Measurements from ENCODE around the gene ANLN. TPM values are rescaled to one million over a fixed set of nuclear protein-coding genes. Genes with fewer than 3 reads are reported as not detected.

Gene ANLN
- total RNA-seq, 1 experiment from 2014 or later: 537 TPM

DNA sequence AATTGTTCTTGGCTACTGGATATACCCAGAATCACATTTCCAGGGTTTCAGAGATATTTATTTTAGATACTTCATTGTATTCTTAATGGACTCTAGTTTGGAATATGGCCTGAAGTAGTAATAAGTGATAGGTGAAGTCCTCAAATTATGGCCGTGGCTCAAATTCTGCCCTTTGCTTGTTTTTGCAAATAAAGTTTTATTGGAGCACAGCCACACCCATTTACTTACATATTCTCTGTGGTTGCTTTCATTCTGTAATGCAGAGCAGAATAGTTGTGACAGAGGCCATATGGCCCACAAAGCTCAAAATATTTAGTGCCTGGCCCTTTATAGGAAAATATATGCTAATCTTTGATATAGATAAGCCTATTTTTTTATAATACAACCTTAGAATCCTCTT is 19.5 kb downstream of the ANLN start:
- no peak for DNase-seq (ENCODE audit: low read depth)

GRCh38 chr7:36415144-36415543 is 25.5 kb downstream of the ANLN start:
- no peak for DNase-seq (ENCODE audit: low read depth)

GRCh38 chr7:36416251-36416650 is 26.6 kb downstream of the ANLN start:
- DNase-seq (ENCODE audit: low read depth): no peak

DNA sequence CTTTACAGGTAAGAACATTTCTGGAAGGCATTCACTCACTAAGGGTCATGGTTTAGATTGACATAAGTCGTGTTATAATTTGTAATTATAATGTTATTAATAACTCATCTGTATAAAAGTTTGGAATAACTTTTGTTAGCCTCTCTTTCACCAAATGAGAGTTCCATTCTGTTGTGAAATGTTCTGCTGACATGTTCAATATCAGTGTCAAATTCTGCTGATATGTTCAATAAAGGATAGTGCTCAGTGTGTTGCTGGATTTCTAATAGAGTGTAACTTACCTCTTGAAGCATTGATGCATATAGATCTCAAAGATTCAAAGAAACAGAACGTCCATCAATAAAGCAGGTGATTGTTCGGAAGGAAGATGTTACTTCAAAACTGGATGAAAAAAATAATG is 30.6 kb downstream of the ANLN start:
- no peak for DNase-seq (ENCODE audit: low read depth)

GRCh38 chr7:36422072-36422471 is 32.4 kb downstream of the ANLN start:
- no peak for DNase-seq (ENCODE audit: low read depth)

DNA sequence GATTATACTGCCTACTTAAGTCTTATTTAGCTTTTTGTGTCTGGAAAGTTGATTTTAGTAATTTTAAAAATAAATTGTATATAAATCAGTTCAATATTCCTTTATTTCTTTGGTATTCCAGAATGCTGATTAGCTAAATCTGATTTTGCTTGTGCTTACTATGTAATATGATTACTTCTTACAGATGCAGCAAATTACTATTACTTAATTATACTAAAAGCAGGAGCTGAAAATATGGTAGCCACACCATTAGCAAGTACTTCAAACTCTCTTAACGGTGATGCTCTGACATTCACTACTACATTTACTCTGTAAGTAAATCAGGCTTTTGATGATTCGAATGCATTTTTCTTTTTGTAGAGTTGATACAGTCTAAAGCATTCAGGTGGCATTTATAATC is 34.0 kb downstream of the ANLN start:
- DNase-seq (ENCODE audit: low read depth): no peak

- DNase-seq (ENCODE audit: low read depth): peak; percentile 11
Observed at GRCh38 chr7:36430186-36430585, 40.5 kb downstream of the ANLN start.

DNA sequence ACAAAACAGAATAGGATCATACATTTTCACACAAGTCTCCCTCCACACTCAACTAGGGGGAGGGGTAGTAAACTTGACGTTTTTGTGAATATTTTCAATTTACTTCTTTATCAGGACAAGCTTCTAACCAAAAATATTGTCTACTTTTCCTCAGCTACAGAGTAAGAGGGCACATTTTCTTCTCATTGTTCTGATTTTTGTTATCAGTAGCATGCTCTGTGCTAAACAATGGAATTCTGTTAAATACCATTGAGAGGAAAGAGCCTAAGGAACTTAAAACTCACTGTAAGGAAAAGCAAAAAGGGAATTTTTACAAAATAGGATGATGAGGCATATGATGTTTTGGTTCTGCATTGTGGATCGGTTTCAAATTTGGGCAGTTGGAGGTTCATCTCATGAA is 41.2 kb downstream of the ANLN start:
- no peak for DNase-seq (ENCODE audit: low read depth)

DNA sequence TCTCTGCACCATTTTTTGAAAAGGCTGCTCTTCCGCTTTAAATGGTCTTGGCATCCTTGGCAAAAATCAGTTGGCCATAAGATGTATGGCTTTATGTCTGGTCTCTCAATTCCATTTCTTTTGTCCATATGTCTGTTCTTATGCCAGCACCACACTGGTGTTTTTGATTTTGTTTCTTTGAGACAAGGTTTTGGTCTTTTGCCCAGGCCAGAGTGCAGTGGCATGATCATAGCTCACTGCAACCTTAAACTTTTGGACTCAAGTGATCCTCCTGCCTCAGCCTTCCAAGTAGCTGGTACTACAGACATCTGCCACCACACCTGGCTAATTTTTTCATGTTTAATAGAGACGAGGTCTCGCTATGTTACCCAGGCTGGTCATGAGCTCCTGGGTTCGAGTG is 48.5 kb downstream of the ANLN start:
- no peak for DNase-seq (ENCODE audit: low read depth)

DNA sequence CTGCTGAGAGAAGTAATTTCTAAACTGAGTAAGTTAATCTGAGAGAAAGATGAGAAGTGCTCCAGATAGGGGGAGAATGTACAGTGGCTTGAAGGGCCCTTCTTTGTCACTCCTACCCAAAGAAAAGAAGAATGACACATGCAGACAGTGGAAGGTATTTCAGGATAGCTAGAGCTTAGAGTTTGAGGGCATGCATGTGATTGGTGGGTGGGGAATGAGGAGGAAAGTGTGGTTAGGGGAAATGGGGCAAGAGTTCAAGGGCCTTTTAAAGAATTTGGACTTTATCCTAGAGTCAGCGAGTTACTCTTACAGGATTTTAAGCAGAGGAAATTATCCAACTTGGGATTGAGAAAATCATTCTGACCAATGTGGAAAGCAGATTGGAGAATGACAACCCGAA is 50.0 kb downstream of the ANLN start:
- DNase-seq (ENCODE audit: low read depth): no peak

DNA sequence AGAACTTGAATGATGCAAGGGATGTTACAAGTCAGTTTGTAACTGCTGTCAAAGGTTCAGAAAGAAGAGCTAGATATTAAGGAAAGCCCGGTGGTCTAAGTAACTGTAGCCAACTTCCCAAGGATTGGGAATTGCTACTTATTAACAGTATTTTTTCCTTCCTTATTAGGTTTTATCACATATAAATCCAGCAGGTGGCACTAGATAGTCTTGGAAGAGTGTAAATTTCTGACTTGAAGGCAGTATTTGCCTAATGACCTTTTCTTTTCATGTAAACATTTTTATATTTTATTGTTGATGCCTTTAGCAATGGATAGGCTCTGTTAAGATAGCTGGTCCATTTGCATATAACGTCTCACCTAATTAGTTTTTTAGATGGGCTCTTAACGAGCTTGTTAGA is 51.2 kb downstream of the ANLN start:
- peak; percentile 26 for DNase-seq (ENCODE audit: low read depth)

GRCh38 chr7:36441344-36442022 is 51.8 kb downstream of the ANLN start:
- no peak for DNase-seq (ENCODE audit: low read depth)

DNA sequence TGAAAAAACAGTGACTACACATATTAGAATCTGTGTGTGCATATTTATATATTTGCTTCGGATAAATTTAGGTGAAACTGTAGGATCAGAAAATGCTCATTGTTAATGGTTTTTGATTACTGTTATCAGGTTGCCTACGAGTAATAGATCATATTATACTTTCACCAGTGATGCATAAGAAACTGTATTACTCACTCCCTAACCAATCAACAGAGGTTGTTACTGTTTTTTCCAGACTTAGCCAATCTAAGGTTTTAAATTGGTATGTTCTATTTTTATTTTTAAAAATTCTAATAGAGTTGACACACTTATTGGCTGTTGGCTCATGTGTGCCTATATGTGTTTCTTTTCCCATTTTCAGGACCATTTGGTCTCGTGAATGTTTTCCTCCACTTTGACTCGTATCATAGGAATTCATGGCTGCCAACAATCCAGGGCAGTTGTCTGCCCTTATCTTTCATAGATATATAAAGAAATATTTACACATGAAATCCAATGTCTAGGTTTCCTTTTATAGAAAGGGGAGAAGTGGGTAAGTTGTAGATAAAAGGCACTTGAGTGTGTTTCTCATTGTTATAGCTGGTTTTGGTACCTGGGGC is 59.2 kb downstream of the ANLN start:
- peak; percentile 37 for DNase-seq (ENCODE audit: low read depth)

DNA sequence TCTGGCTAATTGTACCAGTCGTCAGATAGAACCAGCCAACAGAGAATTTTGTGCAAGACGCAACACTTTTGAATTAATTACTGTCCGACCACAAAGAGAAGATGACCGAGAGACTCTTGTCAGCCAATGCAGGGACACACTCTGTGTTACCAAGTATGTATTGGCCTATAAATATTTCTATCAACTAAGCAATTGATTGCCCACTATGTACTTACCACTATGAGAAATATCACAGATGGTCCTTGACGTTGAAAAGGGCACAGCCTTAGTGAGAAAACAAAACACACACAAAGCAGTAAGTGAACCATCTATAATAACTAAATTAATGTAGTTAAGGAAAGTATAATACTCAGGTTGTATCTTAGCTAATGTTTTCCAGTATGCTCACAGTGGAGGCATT is 60.0 kb downstream of the ANLN start:
- DNase-seq (ENCODE audit: low read depth): no peak

- no peak for DNase-seq (ENCODE audit: low read depth)
Observed at GRCh38 chr7:36453769-36454168, 64.1 kb downstream of the ANLN start.

DNA sequence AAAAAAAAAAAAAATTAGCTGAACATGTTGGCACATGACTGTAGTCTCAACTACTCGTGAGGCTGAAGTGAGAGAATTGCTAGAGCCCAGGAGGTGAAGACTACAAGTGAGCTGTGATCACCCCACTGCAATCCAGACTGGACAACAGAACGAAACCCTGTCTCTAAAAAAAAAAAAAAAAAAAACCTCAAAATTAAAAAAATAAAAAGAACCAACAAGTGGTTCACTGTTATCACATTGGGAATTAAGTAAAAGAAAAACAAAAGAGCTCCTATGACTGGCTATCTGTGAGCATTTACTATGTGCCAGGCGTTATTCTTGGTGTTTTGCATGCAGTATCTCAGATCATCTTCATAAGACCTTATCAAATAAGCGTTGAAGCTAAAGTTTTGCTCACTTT is 66.0 kb downstream of the ANLN start:
- no peak for DNase-seq (ENCODE audit: low read depth)

DNA sequence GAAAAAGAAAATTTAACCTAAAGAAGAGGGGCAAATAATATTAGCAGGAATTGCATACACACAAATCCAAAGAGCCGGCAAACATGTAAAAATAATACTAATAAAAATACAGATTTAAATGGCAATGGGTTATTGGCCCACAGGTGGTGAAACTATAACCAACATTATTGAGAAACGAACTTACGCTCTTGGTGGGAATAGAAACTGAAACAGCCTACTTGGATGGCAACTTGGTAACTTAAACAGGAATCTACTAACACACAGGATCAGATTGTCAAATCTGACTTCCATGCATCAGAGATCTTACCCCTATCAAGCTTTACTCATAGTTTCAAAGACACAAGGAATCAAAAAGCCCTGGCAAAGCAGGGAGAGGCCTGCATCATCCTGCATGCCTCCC is 66.5 kb downstream of the ANLN start:
- no peak for DNase-seq (ENCODE audit: low read depth)

- DNase-seq (ENCODE audit: low read depth): no peak
Observed at GRCh38 chr7:36456548-36456947, 66.9 kb downstream of the ANLN start.

DNA sequence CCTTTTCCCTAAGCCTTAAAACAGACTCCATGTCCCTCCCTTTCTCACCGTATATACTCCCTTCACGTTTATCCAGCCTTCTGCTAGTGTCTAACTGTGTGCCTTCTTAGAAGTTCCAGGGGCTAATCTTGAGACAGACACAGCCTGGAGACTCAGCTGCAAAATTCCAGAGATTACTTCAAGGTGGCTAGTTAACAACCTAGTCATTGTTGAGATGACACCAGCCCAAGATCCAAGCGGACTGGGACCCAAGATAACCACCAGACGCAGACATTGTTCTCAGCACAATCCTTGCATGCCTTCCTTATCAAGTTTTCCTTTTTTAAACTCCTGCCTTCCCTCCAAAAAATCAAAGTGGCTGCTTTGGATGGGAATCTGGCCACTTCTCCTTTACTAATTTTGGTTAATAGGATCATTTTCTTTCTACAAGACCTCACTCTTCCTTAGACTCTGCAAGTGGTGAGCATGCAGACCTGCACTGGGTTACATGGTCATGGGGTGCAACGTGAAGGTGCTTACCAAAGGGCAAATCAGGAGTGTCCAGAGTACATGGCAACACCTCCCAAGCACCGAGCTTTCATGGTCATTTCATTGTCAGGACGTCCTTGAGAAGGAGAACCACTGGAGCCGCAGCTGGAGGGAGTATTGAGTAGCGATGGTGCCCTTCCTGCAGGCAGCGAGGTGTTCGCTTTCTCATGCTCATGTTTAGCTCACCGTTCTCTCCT is 69.7 kb downstream of the ANLN start:
- DNase-seq (ENCODE audit: low read depth): no peak

DNA sequence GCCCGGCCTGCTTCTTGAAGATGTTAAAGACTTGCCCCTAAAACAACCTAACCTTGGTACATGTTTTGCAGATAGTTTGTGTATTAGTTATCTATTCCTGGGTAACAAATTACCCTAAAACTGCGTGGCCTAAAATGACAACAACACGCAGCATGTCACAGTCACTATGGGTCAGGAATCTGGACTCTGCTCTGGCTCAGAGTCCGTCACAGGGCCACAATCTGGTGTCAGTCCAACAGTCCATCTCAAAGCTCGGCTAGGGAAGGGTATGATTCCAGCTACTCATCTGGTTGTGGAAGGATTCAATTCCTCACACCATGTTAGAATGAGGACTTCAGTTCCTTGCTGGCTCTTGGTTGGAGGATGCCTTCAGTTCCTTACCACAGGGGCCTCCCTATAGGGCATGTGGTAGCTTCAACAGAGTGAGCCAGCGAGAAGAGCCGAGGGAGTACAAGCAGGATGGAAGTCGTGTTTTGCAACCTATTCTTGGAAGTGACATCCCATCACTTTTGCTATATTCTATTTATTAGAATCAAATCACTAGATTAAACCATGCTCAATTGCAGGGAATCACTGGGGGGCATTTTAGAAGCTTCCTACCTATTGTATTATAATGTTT is 71.3 kb downstream of the ANLN start:
- DNase-seq (ENCODE audit: low read depth): no peak

DNA sequence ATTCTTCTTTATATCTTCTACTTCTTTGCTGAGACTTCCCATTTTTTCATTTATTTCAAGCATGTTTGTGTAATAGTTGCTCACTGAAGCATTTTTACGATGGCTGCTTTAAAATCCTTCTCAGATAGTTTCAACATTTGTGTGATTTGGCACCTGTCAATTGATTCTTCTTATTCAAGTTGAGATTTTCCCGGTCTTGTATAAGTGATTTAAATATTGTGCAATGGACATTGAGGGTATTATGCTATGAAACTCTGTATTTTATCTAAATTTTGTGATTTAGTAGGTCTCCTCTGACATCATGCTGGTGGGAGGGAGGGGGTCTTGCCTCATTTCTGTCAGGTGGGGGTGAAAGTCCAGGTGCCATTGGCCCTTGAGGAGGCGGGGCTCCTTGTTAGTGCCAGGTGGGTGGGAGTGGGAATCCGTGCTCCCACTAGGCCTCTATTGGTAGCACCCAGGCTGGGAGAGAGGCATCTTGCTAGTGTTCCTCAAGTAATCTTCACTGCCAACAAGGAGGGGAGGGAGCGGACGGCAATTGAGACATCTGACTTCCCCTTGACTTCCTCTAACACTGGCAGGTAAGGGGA is 73.0 kb downstream of the ANLN start:
- DNase-seq (ENCODE audit: low read depth): no peak

- DNase-seq (ENCODE audit: low read depth): no peak
Observed at GRCh38 chr7:36464271-36464670, 74.6 kb downstream of the ANLN start.

Measured in RPMI7951 (cell line).